NB4 (cell line): ENCODE results near the gene MYLK.

ENCODE experiments used
- CTCF ChIP-seq: IDR thresholded peaks from one replicate; pipeline ENCODE4 v1.5.1; 2012; ENCODE audit warnings: low read depth, low read length
- POLR2A ChIP-seq: IDR thresholded peaks from 2 replicates; pipeline ENCODE4 v1.6.1; 2011; ENCODE audit warnings: mild to moderate bottlenecking; ENCODE audit not compliant: insufficient read length; ENCODE audit errors: extremely low read depth
- TF ChIP-seq, protein P1 (sequence below): IDR thresholded peaks from 2 replicates; pipeline ENCODE4 v1.6.1; 2011; ENCODE audit warnings: low read depth, low read length

DNA sequence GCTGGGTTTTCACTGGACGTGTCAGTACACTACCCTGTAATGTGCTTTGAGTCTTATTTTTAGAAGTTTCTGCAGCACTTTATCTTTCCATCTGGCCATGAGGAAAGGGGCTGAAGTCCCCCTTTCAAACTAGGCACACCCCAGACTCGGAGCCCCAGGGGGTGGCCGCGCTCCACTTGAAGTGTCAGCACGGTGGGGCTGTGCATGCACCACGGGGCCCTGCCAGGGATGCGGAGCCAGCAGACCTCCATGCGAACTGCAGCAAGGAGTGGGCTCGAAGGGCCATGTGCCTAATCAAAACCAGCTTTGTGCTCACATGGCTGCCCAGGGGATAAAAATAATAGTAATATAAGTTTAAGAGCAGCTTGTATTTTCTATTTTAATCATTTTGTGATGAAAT, 198.4 kb downstream of the MYLK start:
- TF ChIP-seq CTCF (no peak), POLR2A (no peak)
- TF ChIP-seq, protein P1, sequence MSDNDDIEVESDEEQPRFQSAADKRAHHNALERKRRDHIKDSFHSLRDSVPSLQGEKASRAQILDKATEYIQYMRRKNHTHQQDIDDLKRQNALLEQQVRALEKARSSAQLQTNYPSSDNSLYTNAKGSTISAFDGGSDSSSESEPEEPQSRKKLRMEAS = no peak
